Non-pigmented ciliary epithelial cell (primary cell): ENCODE data around the gene PLEKHF1.

Experiments
- DNase-seq: peaks from one replicate; pipeline ENCODE4 v3.0.0-alpha.2; 2010; ENCODE audit warnings: low read depth

The PLEKHF1 gene

GRCh38 chr19:29634423-29635130 lies 30.7 kb upstream of the PLEKHF1 start:
- no peak for DNase-seq

GRCh38 chr19:29635963-29636362 lies 29.3 kb upstream of the PLEKHF1 start:
- DNase-seq = no peak

- DNase-seq = no peak
These were observed 28.5 kb upstream of the PLEKHF1 start for GRCh38 chr19:29636553-29637360.

- DNase-seq = no peak
These were observed 26.2 kb upstream of the PLEKHF1 start for GRCh38 chr19:29639086-29639485.

- DNase-seq = no peak
These were observed 25.0 kb upstream of the PLEKHF1 start for GRCh38 chr19:29640231-29640630.

GRCh38 chr19:29641597-29641996 lies 23.7 kb upstream of the PLEKHF1 start:
- DNase-seq = no peak

- DNase-seq = no peak
These were observed 21.8 kb upstream of the PLEKHF1 start for GRCh38 chr19:29643361-29643935.

- DNase-seq = no peak
These were observed 21.1 kb upstream of the PLEKHF1 start for GRCh38 chr19:29644210-29644609.

- no peak for DNase-seq
These were observed 19.8 kb upstream of the PLEKHF1 start for GRCh38 chr19:29645491-29645867.

- no peak for DNase-seq
These were observed 19.4 kb upstream of the PLEKHF1 start for GRCh38 chr19:29645911-29646310.

- DNase-seq = no peak
These were observed 14.4 kb upstream of the PLEKHF1 start for GRCh38 chr19:29650772-29651387.

GRCh38 chr19:29651622-29652394 lies 13.5 kb upstream of the PLEKHF1 start:
- DNase-seq = no peak

- DNase-seq = no peak
These were observed 11.9 kb upstream of the PLEKHF1 start for GRCh38 chr19:29653398-29653797.

- no peak for DNase-seq
These were observed 9.5 kb upstream of the PLEKHF1 start for GRCh38 chr19:29655648-29656335.

- DNase-seq = no peak
These were observed 6.9 kb upstream of the PLEKHF1 start for GRCh38 chr19:29658221-29658991.

GRCh38 chr19:29660835-29661234 lies 4.4 kb upstream of the PLEKHF1 start:
- no peak for DNase-seq

GRCh38 chr19:29662278-29662603 lies 3.0 kb upstream of the PLEKHF1 start:
- no peak for DNase-seq

- peak; percentile 70 for DNase-seq
These were observed 2.5 kb upstream of the PLEKHF1 start for GRCh38 chr19:29662604-29663404.

GRCh38 chr19:29663861-29664752 lies 1.2 kb upstream of the PLEKHF1 start:
- DNase-seq = no peak
